ENCODE measurements around the gene OR10K1. TPM values are rescaled to one million over a fixed set of nuclear protein-coding genes. Genes with fewer than 3 reads are reported as not detected.
"Not testable (repeated sequence)": the region's sequence is repeated elsewhere in the genome, so short reads cannot be mapped to it uniquely, and the experiment has no call there.

The OR10K1 gene, protein sequence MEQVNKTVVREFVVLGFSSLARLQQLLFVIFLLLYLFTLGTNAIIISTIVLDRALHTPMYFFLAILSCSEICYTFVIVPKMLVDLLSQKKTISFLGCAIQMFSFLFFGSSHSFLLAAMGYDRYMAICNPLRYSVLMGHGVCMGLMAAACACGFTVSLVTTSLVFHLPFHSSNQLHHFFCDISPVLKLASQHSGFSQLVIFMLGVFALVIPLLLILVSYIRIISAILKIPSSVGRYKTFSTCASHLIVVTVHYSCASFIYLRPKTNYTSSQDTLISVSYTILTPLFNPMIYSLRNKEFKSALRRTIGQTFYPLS
- total RNA-seq (2014; rRNA removed): not detected in 2 replicates
- not detected for polyA plus RNA-seq (2012)

DNA sequence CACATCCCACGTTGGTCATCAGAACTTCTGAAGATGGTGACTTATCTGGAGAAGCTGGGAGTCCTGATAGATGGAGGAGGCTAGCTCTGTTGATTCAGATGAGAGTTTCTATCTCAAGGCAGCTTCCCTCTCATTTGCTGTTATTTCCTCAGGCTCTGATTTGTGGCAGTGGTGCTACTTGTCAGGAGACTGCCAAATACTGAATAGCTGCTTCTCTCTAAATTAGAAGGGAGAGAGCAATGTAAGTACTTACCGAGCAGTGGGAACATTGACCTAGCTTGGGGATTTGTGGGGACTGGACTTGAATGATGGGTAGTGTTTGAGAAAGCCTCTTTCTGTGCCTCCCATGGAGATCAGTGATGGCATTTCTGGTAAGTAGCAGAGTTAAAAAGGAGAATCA lies at the start of gene OR10K1:
Gene OR10K1 (plus strand): TSS at position 301 of the 400 bp plus-strand sequence. CDS start 3,728 bp downstream, outside the sequence.
- DNase-seq (ENCODE audit: low read depth): no peak

DNA sequence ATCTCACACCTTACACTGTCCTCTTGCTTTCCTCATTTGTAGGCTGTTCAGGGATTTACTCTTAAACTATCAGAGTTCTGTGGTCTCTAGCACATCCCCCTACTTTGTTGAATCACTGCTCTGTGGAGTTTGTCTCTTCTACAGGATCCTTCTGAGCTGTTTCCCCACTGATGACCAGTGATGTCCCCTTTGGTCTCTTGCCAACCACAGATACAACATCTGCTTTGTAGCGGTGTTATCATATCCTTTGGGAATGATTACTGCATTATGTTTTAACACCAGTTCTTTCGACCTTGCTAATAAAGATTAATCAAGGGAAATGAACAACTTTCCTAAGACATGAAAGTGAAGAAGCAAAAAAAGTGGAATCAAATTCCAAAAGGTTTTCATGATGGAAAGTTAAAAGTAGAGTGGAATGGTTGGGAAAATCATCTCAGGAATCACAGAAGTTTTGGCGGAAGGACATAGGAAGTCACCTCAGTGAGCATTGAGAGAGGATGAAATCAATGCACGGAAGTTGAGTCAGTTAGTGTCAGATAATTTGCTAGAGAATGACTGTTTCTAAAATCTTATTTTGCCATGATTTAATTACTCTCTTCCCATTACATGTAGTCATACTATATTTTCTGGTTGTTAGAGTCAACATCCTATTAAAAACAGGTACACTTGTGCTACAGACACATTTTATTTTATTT lies 46.8 kb upstream of the OR10K1 start:
- DNase-seq (ENCODE audit: low read depth): no peak

DNA sequence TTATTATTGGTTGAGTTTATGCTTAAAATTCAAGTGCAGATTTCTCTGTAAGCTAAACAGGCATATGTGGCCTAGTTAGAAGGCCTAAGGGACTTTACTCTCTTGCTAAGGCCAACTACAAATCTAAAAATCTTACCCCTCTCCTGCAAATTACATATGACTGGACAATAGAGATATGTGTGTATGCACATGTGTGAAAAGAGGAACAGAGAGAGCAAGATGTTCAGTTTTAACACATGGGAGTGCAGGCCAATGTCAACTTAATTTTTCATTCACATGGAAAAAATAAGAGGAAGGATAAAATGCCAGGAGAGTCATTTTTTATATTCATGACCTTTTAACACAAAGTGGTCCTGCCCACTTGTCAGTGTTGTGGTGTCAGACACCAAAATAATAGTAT lies 44.0 kb upstream of the OR10K1 start:
- DNase-seq (ENCODE audit: low read depth): no peak

DNA sequence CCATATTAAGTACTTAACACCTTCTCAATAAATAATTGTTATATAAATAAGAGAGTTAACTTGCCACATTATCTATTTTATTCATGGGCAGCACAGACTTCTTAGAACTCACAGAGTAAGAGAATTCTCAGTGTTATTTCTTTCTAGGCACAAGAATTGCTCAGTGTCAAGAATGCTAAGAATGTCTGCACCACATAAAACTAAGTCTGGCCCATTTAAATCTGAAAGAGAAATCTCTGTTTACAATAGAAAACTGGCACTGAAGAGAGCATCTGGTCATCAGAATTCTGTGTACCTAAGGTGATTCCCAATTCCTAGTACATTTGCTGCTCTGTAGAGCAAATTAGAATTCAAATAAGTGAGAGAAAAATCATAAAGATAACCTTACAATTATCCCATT lies 39.4 kb upstream of the OR10K1 start:
- DNase-seq (ENCODE audit: low read depth): no peak

DNA sequence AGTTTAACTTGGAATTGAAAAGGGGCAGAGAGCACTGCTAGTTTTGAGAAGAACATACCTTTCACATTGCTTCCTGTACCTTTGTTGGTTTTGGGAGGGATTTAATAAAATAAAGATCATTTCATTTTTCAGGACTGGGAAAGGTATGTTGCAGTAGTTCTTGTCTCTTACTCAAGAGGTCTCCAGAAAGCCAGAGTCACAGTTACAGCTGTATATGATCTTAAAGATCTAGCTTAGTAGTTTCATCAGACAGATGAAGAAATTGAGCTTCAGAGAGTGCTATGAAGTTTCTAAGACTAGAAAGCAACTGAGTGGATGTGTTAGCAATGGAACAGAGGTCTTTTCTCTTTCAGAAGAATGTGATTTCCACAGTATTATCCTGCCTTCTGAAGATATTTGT lies 36.6 kb upstream of the OR10K1 start:
- no peak for DNase-seq (ENCODE audit: low read depth)

DNA sequence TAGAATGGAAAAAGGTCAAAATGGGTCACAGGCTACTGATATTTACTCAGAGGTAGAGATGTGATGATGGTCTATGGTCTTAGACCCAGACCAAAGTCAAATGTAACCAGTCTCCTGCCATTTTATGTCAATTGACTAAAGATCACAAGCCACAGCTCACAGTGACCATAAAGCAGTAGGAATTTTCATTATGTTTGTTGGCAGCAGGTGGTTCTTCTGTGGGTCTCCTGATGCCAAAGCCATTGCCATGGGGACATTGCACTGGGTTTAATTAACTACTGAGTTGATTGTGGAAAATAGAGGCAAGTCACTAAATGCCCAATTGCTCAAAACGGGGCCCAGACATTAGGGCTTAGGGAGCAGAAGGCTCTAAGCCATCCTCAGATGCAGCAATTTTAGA lies 35.5 kb upstream of the OR10K1 start, which contains the start of gene OR10K2:
Gene OR10K2 (minus strand): TSS at position 101 of the 400 bp plus-strand sequence. CDS start 5,371 bp downstream, outside the sequence.
- no peak for DNase-seq (ENCODE audit: low read depth)

DNA sequence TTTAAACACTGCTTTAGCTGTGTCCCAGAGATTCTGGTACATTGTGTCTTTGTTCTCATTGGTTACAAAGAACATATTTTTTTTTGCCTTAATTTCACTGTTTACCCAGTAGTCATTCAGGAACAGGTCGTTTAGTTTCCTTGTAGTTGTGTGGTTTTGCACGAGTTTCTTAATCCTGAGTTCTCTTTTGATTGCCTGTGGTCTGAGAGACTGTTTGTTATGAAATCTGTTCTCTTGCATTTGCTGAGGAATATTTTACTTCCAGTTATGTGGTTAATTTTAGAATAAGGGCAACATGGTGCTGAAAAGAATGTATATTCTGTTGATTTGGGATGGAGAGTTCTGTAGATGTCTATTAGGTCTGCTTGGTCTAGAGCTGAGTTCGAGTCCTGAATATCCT lies 31.5 kb upstream of the OR10K1 start:
- not testable (repeated sequence) for DNase-seq (ENCODE audit: low read depth)

DNA sequence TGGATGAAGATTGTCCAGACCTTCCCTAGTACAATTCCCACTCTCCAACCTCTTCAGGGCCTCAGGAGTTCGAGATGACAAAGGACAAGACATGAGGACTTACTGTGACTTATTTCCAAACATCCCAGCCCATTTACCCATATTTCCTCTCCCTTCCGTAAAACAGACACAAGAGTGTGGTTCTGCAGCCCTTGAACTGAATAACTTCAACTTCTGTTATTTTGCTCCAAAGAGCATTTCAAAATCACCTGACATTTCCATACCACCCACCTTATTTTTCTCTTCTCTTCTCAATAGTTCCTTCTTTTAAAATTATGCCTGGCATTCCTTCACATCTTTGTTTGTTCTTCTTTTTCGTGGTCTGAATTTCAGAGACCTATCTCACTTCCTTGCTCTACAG lies 26.9 kb upstream of the OR10K1 start:
- no peak for DNase-seq (ENCODE audit: low read depth)

DNA sequence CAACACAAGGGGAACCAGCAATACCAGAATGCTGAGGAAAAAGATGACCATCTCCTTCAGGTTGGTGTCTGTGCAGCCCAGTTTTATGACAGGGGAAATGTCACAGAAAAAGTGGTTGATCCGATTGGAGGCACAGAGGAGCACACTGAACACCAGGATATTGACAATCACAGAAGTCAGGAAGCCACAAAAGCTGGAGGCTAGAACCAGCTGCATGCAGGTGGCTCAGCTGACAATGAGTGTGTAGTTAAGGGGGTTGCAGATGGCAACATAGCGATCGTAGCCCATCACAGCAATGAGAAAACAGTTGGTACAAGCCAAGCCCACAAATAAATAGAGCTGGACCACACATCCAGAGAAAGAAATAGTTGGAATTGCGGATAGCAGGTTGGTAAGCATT lies 16.3 kb upstream of the OR10K1 start:
- DNase-seq (ENCODE audit: low read depth): no peak

DNA sequence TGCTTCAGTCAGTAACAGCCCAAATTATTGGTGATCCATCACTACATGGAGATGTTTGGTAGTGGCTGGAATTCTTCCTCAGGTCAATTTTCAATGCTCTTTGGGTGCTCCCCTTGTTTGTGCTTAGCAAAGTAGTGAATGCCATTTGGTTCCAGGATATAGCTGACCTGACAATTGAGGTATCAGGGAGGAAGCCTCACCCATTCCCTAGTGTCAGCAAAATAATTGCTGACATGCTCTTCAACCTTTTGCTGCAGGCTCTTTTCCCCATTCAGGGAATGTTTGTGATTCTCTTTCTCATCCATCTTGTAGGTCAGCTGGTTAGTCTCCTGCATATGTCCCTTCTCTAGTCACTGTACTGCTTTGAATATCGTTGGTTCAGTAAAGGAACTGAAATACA lies 7.1 kb upstream of the OR10K1 start:
- no peak for DNase-seq (ENCODE audit: low read depth)

DNA sequence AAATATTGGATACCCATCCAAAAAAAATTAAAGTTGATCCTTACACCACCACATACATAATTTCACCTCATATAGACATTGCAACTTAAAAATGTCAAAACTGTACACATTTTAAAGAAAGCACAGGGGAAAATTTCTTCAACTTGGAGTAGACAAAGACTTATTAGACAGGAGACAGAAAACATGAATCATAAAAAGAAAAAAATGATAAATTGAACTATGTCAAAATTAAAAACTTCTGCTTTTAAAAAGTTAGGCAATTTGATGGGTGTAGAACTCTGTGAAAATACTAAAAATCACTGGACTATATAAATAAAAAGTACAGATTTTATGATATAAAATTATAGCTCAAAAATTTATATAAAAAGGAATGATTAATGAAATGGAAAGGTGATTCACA lies 4.4 kb upstream of the OR10K1 start:
- no peak for DNase-seq (ENCODE audit: low read depth)

DNA sequence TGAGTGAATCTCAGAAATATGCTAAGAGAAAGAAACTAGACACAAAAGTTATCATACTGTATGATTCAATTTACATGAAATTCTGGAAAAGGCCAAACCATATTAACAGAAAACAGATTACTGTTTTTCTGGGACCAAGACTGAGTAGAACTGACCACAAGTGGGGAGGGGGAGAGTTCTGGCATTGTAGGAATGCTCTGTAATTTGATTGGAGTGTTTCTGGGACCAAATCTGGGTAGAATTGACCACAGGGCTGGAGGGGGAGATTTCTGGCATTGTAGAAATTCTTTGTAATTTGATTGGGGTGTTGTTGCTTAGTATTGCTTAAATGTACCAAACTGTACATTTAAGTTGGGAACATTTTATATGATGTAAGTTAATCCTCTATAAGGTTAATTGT lies 3.4 kb upstream of the OR10K1 start:
- DNase-seq (ENCODE audit: low read depth): no peak

DNA sequence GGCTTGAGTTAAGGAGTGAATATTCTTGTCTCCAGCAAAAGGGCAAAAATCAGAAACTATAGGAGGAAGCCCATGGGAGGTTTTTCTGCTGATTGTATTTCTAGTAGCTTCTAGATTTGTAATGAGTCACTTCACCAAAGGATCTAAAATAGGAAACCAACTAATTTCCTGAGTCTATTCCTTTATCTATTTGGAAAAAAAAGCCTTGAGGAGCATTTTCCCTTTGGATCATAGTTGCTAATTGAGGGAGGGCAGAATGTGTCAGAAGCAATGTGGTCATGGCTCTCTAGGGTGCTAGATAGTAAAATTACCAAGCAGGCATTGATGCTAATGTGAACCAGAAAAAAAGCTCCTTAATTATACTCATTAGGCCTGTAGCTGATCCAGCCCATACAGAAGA lies 10.3 kb downstream of the OR10K1 start, which contains the start of gene OR10R2:
Gene OR10R2 (plus strand): TSS at position 301 of the 400 bp plus-strand sequence. CDS start 106 bp downstream, outside the sequence.
- DNase-seq (ENCODE audit: low read depth): no peak

DNA sequence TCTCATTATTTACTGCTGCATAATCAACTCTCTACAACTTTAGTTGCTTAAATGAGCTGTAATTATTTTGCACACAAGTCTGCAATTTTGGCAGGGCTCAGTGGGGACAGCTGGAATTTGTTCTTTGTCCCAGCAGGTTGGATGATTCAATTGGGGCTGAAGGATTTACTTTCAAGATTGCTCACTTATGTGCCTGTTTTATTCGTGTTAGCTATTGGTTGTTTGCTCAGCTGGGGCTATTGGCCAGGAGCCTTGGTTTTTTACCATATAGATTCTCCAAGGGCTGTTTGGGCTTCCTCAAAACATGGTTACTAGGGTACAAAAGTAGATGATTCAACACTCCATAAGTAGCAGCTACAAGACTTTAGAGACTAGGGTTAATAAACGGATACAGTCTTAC lies 23.8 kb downstream of the OR10K1 start:
- DNase-seq (ENCODE audit: low read depth): no peak

DNA sequence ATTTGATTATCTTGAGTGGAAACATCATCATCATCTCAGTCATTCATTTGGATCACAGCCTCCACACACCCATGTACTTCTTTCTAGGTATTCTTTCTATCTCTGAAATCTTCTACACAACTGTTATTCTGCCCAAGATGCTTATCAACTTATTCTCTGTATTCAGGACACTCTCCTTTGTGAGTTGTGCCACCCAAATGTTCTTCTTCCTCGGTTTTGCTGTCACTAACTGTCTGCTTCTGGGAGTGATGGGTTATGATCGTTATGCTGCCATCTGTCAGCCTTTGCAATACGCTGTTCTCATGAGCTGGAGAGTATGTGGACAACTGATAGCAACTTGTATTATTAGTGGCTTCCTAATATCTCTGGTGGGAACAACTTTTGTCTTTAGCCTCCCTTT lies 29.7 kb downstream of the OR10K1 start:
- no peak for DNase-seq (ENCODE audit: low read depth)

DNA sequence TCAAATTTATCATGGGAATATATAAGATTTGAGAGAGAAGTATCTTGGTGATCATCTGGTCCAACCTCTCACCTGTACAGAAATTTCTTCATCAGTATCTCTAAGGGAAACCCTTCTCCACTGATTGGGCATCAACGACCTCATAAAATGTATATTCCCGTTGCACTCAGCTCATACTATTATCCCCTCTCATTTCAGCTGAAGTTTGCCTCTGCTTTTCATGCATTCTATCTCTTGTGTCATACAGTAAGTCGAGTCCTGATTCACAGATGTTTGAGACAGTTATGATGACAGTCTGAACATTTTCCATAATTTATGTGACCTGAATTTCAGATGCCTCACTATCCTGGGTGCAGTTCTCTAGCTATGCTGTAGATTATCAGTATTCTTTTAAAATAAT lies 31.4 kb downstream of the OR10K1 start:
- DNase-seq (ENCODE audit: low read depth): no peak

DNA sequence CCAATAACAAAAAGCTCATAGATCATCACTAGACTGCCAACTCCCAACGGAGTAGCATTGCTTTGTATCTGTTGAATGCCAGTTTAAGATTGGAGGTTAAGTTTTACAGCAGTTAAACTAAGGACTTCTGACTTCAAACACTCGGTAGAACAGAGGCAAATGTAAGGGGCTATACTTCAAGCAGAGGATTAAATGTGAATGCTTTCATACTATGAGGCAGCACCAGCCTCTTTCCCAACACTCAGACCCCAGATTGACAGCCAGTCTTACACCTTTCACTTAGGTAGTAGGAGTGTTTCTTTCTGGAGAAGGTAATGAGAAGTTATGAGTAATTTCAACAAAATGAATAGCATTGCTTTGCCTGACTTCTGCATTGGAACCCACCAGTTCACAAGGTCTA lies 33.2 kb downstream of the OR10K1 start:
- no peak for DNase-seq (ENCODE audit: low read depth)

DNA sequence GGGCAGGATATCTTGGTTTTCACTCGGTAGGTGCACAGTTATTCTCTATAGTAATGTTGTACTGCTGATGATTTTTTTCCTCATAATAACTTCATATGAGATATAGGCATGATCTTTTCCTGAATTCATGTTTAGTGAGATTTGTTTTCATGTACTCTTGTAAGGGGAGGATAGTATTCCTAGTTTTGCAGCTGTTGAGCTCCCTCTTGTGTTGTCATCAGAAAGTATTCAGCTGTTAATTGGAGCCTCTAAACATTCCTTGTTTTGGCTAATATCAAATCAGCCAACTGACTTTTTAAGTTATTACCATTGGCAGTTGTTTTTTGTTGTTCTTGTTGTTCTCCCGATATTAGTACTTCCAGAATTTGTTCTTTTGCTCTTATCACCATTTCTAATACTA lies 34.7 kb downstream of the OR10K1 start:
- DNase-seq (ENCODE audit: low read depth): no peak

DNA sequence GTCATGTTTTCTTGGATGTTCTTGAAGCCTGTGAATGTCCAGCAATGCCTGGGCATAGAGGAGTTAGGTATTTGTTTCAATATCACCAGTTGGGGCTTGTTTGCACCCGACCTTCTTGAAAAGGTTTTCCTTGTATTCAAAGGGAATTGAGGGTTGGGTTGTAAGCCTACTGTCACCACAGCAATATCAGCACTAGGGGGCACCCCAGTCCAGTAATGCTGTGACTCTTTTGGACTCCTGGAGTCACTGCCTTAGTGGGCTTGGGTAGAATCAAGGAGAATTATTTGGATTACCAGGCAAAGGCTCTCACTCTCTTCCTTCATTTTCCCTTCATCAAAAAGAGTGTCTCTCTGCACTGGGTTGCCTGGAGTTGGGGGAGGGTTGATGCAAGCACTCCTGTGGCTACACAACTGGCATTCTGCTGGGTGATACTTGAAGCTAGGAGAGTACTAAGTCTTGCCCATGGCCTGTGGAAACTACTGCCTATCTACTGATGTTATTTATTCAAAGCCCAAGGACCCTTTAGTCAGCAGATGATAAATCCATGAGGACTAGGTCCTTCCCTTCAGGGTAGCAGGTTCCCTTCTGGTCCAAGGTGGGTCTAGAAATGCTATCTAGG lies 44.8 kb downstream of the OR10K1 start:
- peak; percentile 3 for DNase-seq (ENCODE audit: low read depth)

DNA sequence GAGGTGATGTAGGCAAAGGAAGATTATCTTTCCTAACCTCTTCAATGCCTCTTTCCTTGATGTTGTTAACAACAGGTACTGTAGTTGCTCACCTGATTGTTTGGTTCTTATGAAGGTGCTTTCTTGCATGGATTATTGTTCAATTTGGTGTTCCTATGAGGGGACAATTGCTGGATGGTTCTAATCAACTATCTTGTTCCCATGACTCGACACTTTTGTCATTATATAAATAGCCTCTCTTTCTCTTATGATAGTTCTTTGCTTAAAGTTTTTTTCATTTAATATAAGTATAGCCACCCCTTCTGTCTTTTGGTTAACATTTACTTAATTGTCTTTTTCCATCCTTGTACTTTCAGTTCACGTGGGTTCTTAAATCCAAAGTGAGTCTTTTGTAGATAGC lies 45.9 kb downstream of the OR10K1 start:
- no peak for DNase-seq (ENCODE audit: low read depth)

DNA sequence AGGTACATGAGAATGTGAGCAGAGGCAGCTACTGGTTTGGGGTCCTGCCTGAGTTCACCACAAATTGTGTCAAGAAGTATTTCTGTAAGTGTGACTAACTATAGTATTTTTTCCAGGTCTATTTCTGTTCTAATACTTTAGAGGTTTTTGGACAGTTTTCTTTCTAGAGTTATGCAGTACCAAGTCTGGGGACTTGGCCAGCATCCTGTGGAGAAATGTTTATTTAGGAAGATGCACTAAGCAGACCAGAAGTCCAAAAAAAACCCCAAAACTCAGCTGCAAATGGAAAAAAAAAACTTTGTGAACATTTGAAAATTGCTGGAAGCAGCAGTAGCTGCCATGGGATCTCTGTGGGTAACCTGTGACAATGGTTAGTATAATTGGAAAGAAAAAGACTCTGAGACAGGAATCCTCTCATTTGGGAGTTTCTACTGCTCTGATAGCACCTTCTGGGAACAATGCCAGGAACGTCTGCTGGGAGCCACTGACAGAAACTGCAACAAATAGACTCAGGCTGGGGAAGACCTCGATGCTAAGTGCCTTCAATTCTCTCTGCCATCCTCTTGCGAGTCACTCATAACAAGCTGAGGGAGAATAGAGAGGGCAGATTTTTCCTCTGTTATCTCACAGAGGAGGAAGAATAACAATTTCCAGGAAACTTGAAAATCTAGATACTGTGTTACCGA lies 48.0 kb downstream of the OR10K1 start:
- DNase-seq (ENCODE audit: low read depth): no peak

DNA sequence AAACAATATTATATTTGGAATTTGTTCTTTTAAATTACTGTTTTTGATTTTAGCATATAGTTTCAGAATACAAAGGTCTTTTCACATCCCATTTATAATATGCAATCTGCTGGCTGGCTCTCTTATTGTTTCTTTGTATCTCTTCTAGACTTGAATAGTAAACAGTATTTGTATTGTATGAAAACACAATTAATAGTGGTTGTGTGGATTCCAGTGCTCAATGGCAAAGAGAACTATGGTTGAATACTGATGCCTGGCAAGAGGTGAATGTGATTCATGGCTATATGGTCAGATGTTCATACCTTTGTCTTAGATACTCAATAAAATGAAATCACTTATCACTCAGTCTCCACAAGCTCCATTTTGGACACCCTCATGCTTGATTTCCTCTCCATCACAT lies 55.3 kb downstream of the OR10K1 start:
- no peak for DNase-seq (ENCODE audit: low read depth)

Measured in LHCN-M2 (cell line).